Posterior vena cava (tissue), 2 donors: ENCODE results near the gene IL25. TPM values are rescaled to one million over a fixed set of nuclear protein-coding genes. Genes with fewer than 3 reads are reported as not detected.
"Not testable (repeated sequence)": the region's sequence is repeated elsewhere in the genome, so short reads cannot be mapped to it uniquely, and the experiment has no call there.

Experiments
- DNase-seq: peaks from one replicate; pipeline ENCODE4 v3.0.0-alpha.2; 2020; ENCODE audit warnings: low spot score
- intact Hi-C, 2 donors: fragments of 100-400 bp; cut with DNase I; formaldehyde crosslinking; loops; one replicate each; pipeline versions ENCODE4 v1.14.1 to v1.14.2; 2022 to 2023
- total RNA-seq, 2 donors: library from RNA; stranded (reverse); fragmentation: NEBNext Ultra II Directional; extraction: Animal tissue kit (Norgen Biotek cat#: 25700); gene quantifications; one replicate each; pipeline ENCODE4 v1.2.1, GENCODE V29; 2021
- donor health status: DM: yes; HTN: yes; CAD: no.
- donor health status: DM: yes; HTN: yes; CAD: no.

Gene IL25
- total RNA-seq, 2 donors from 2014 or later, result not detected

- DNase-seq, result no peak
- intact Hi-C loops, result no loop called here
Observed at GRCh38 chr14:23384364-23385080, 11.9 kb downstream of the IL25 start.

- DNase-seq, result no peak
- intact Hi-C loops, result no loop called here
Observed at GRCh38 chr14:23385244-23385641, 12.6 kb downstream of the IL25 start.

- DNase-seq, result no peak
- intact Hi-C loops, result no loop called here
Observed at GRCh38 chr14:23385642-23386265, 13.1 kb downstream of the IL25 start.

- DNase-seq, intact Hi-C loops: not testable (repeated sequence)
Observed at GRCh38 chr14:23386266-23386657, 13.7 kb downstream of the IL25 start.

- DNase-seq, result no peak
- intact Hi-C loops, result no loop called here
Observed at GRCh38 chr14:23386999-23387398, 14.4 kb downstream of the IL25 start.

- intact Hi-C loops, result no loop called here
- DNase-seq, result no peak
Observed at GRCh38 chr14:23387916-23388882, 15.6 kb downstream of the IL25 start.

GRCh38 chr14:23388996-23389395 lies 16.4 kb downstream of the IL25 start:
- intact Hi-C loops, result no loop called here
- DNase-seq, result no peak

- intact Hi-C loops, result no loop called here
- no peak for DNase-seq
Observed at GRCh38 chr14:23389396-23389795, 16.8 kb downstream of the IL25 start.

- intact Hi-C loops, DNase-seq: not testable (repeated sequence)
Observed at GRCh38 chr14:23389871-23390270, 17.3 kb downstream of the IL25 start.

- intact Hi-C loops, result no loop called here
- no peak for DNase-seq
Observed at GRCh38 chr14:23392613-23393012, 20.0 kb downstream of the IL25 start.

GRCh38 chr14:23396126-23396525 lies 23.5 kb downstream of the IL25 start:
- intact Hi-C loops, result no loop called here
- DNase-seq, result no peak

GRCh38 chr14:23396781-23397407 lies 24.3 kb downstream of the IL25 start:
- DNase-seq, result no peak
- intact Hi-C loops, result no loop called here

- intact Hi-C loops, result no loop called here
- DNase-seq, result no peak
Observed at GRCh38 chr14:23398348-23398747, 25.7 kb downstream of the IL25 start.

- intact Hi-C loops, result no loop called here
- DNase-seq, result no peak
Observed at GRCh38 chr14:23399136-23399535, 26.5 kb downstream of the IL25 start.

- intact Hi-C loops, result no loop called here
- no peak for DNase-seq
Observed at GRCh38 chr14:23399591-23399990, 27.0 kb downstream of the IL25 start.

- intact Hi-C loops, DNase-seq: not testable (repeated sequence)
Observed at GRCh38 chr14:23400496-23401149, 28.0 kb downstream of the IL25 start.

- intact Hi-C loops, result no loop called here
- DNase-seq, result no peak
Observed at GRCh38 chr14:23401291-23401690, 28.7 kb downstream of the IL25 start.

- intact Hi-C loops, result no loop called here
- no peak for DNase-seq
Observed at GRCh38 chr14:23402296-23403138, 29.9 kb downstream of the IL25 start.
